CD4-positive, alpha-beta T cell treated with Interferon gamma for 1 hour (primary cell): ENCODE data around the gene PIH1D1.
"Not testable (repeated sequence)": the region's sequence is repeated elsewhere in the genome, so short reads cannot be mapped to it uniquely, and the experiment has no call there.

Experiments
- DNase-seq: peaks from one replicate; pipeline ENCODE4 v3.0.0-alpha.2; 2020

PIH1D1 gene

DNA sequence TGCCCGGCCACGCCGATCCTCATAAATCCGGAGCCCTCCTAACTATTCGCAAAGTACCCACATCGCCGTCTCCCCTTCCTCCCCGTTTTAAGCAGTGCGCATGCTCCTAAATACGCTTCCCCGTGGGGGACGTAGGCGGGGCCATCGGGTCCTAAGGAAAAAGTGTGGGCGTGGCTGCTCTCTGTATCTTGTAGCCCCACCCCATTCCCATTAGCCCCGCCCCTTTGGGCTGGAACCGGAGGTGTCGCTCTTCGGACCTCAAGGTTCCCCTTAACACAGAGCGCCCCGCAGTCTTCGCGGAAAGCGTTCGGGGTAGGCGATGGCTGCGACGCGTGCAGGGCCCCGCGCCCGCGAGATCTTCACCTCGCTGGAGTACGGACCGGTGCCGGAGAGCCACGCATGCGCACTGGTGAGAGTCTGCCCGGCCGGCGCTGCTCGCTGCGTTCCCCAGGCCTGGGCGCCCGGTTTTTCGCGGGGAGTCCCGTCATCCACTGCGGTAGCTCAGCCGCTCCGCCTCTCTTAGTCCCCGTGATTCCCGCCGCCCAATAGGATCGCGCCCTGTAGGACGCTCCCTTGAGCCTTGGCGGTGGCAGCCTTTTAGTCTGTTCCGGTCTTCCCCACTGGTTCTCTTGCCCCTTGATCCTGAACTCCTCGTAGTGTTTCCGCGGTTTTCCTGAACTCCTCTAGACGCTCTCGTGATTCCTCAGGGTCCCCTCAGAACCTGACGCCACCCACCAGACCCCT is 1.6 kb upstream of the PIH1D1 start, which contains the start of gene ALDH16A1:
Gene ALDH16A1 (plus strand): TSS at position 213 of the 744 bp plus-strand sequence. CDS start 107 bp downstream, at position 320.
- DNase-seq: peak; percentile 98

- no peak for DNase-seq
Observed at GRCh38 chr19:49450405-49450804, 1.2 kb downstream of the PIH1D1 start.

DNA sequence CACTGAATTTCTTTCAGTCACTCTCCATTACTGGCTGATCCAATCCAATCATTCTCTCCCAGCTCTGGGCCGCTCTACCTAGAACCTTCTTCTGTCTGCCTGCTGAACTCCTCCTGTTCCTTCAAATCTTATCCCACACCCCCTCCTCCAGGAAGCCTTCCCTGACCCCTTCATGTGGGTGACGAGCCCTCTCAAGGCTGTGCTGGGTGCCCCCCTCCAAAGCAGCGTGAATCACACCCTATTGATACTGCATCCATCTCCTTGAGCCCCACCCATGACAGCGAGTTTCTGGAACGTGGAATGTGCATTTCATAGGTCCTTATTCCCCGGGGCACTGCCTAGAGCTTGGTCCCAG is 3.2 kb downstream of the PIH1D1 start:
- no peak for DNase-seq

DNA sequence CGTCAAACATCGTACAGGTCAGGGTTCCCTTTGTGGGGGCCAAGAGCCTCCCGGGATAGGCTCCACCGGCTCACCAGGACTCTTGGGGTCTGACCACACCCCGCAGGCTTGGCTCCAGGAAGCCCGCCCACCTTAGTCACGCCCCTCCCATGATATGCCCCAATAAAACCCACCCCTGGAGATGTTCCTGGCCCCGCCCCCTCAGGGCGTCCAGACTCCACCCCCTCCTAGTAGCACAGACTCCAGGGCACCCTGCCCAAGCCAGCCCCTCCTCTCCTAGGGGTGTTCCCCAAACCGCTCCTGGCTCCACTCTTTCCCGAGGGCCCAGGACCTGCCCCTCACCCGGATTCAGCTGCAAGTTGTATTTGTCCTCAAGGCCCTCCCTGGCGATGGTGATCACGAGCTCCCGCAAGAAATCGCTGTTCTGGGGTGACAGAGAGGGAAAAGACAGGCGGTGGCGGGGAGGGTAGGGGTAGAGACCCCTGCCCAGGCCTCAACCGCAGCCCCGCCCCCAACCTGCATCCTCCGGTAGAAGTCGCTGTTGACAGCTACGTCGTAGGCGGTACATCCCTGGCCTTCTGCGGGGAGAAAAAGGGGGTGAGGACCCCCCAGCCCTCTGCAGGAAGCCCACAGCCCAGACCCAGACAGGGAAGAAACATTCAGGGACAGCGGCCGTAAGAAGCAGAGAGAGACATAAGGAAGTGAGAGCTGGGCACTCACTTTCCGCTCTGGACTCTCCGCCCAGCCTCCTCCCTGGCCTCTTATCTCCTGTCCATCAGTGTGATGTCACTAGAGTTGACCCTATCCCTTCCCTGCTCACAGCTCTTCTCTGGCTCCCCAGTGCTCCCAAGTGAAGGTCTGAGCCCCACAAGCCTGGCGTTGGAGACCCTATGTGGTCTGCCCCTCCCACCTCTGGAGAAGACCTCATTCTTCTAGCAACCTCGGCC is 3.9 kb downstream of the PIH1D1 start:
- no peak for DNase-seq

DNA sequence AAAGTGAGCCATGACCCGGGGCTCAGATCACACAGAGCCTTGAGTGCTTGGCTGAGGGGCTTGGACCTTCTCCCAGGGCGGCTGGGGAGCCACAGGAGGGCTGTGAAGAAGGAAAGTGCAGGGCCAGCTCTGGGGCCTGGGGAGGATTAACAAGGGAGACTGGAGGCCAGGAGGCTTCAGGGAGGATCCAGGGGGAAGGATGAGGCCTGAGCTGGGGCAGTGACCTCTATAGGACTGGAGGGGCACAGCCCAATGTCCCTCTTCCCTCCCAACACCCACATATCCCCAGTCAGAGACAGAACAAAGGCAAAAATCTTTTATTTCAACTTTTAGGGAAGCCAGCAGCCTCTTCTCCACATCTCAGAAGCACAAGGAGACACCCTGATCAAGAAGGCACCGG is 5.6 kb downstream of the PIH1D1 start:
- no peak for DNase-seq

DNA sequence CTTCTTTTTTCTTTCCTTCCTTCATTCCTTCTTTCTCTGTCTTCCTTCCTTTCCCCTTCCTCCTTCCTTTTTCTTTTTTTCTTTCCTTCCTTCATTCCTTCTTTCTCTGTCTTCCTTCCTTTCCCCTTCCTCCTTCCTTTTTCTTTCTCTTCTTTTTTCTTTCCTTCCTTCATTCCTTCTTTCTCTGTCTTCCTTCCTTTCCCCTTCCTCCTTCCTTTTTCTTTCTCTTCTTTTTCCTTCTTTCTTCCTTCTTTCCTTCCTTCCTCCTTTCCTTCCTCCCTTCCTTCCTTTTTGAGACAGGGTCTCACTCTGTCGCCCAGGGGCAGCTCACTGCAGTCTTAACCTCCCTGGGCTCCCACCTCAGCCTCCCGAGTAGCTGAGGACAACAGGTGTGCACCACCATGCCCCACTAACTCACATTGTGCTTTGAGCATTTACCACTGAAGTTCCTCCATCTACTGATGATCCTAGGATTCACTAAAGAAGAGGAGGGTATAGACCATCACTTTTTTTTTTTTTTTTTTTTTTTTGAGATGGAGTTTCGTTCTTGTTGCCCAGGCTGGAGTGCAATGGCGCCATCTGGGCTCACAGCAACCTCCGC is 7.4 kb downstream of the PIH1D1 start:
- not testable (repeated sequence) for DNase-seq

DNA sequence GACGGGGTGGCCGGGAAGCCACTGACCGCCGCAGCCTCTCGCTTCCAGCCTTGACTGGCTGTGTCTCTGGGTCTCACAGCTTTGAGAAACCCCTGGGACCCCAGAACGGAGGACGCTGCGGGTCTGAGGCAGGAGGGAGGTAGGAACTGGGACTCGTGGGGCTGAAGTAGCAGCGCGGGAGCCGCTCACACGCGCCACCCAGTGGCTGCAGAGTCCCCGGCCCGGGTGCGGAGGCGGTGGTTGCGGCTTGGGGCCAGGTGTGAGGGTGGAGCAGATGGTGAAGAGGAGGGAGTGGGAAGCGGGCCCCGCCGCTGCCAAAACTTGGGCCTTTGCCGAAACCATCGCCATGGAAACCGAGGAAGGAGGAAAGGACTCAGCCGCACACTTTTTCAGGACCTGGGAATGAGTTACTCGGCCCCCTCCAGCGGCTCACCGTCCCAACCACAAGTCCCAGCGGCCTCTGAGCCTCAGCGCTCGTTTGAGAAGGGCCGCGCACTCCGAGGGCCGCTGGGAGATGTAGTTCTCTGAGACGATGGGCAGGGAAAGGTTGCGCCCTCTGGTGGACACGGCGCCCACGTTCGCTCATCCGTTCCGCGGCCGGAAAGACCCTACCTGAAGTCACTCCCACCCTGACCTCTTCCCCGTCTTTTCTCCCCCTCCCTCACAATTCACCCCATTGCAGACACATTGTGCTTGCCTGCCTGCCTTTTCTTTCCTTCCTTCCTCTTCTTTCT is 8.1 kb downstream of the PIH1D1 start:
- peak; percentile 92 for DNase-seq

DNA sequence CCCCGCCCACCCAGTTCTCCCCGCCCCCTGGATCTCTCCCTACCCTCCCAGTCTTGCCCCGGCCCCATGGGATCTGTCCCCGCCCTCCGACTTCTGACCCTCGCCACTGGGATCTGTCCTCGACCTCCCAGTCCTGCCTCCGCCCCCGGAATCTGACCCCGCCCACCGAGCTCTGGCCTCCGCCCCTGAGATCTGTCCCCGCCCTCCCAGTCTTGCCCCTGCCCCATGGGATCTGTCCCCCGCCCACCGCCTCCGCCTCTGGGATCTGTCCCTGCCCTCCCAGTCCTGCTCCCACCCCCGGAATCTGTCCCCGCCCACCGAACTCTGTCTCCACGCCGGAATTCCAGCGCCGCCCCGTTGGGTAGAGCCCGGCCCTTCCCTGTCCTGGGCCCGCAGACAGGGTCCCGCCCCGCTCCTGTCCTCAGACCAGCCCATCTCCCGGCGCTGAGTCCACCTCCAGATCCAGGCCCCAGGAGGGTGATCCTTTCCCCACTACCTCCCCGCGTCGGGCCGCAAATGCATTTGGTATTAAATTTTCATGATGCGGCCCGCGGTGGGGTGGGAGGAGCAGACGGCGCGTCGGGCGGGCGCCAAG is 8.7 kb downstream of the PIH1D1 start:
- DNase-seq: peak; percentile 42

- DNase-seq: no peak
Observed at GRCh38 chr19:49442354-49442753, 9.3 kb downstream of the PIH1D1 start.

GRCh38 chr19:49441960-49442350 is 9.7 kb downstream of the PIH1D1 start:
- DNase-seq: no peak

DNA sequence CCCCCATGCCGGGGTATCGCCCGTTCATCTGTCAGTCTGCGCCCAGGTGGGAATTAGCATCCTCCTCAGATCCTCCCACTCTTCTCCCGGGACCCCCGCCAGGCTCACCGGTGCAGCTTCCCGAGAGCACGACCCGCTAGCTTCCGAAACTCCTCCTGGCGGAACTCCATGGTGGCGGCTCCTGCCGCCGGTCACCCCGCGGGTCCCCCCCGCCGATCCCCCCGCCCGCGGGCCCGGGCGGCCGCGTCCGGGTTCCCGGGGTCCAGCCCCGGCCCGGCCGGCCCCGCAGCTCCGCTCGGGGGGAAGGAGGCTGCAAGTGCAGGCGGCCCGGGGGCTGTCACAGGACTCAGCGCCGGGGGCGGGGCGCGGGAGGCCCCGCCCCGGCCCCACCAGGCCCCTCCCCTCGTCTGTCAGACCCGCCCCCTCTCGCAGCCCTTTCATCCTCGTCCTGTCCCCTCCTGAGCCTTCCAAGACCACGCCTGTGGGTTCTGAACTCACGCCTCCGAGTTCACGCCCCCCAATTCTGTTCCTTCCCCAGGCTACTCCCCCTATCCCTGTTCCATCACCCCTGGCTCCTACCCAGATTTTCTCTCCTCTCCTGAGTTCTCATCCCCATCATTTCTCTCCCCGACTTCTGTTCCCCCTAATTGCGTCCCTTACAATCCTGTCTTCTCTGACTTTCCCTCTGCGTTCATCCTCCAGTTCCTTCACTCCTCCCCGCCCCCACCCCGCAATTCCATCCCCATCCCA is 10.2 kb downstream of the PIH1D1 start, which contains the start of gene SLC17A7:
Gene SLC17A7 (minus strand): TSS at position 318 of the 750 bp plus-strand sequence. CDS start 148 bp downstream, at position 170.
- peak; percentile 39 for DNase-seq

- DNase-seq: no peak
Observed at GRCh38 chr19:49440439-49441209, 11.0 kb downstream of the PIH1D1 start.

DNA sequence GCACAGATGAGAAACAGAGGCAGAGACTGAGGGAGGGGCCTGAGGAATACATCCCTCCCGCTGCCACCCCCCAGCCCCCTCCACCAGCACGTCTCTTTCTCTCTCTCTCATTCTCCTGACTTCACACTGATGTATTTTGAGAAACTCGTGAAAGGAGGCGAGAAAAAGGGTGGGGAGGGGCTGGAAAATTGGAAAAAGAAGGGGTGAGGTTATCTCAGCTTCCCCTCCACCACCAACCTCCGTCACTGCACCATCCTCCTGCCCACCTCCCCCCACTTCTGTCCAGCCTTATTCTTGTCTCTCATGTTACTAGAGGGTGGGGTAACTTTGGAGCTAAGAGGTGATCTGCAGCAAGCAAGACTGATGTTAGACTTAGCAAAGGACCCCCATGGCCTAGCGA is 11.8 kb downstream of the PIH1D1 start:
- DNase-seq: no peak

- no peak for DNase-seq
Observed at GRCh38 chr19:49438261-49438660, 13.4 kb downstream of the PIH1D1 start.

DNA sequence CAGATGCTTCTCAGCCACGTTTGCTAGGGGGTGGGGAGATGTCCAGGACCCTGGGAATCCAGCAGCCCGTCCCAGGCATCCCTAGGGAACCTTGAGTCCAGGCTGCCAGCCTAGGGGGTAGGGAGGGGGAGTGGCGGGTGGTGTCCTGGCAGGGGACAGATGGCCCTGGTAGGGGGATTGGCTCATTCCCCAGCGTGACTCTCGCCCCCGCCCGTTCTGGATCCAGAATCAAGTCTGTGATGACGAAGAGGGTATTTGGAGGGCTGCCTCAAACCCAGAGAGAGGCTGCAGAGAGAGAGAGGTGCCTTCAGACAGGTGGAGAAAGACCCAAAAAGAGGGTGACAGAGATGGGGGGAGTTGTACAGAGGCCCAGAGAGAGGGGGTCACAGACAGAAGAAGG is 14.4 kb downstream of the PIH1D1 start:
- DNase-seq: no peak

DNA sequence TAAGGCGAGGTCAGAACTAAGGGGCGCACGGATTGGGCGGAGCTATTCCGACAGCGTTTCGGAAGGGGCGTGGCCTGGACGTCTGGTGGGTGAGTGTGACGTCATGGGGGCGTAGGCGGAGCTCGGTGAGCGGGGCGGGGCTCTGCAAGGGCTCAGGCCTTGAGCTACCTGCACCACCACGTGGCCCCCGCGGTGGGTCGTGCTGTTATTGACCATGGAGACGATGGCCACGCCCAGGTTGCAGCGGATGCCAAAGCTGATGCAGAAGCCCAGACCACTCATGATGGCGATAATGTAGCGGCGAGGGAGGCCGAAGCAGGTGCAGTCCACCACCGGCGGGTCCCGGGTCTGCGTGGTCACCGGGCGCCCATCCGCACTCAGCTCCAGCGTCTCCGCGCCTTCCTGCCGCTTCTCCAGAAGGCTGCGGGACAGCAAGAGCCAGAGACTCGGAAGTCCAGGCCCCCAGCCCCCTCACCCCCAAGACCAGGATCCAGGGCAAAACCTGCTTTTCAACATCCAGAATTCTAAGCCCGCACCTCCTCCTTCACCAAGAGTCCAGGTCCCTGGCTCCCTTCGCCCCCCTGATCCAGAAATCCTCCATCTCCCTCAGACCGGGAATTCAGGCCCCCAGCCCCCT is 15.1 kb downstream of the PIH1D1 start:
- peak; percentile 53 for DNase-seq

- no peak for DNase-seq
Observed at GRCh38 chr19:49435670-49436069, 15.9 kb downstream of the PIH1D1 start.

- DNase-seq: no peak
Observed at GRCh38 chr19:49434907-49435583, 16.6 kb downstream of the PIH1D1 start.

GRCh38 chr19:49433240-49433901 is 18.2 kb downstream of the PIH1D1 start:
- DNase-seq: no peak
